ENCODE data around the gene CTXND1.

Gene CTXND1

DNA sequence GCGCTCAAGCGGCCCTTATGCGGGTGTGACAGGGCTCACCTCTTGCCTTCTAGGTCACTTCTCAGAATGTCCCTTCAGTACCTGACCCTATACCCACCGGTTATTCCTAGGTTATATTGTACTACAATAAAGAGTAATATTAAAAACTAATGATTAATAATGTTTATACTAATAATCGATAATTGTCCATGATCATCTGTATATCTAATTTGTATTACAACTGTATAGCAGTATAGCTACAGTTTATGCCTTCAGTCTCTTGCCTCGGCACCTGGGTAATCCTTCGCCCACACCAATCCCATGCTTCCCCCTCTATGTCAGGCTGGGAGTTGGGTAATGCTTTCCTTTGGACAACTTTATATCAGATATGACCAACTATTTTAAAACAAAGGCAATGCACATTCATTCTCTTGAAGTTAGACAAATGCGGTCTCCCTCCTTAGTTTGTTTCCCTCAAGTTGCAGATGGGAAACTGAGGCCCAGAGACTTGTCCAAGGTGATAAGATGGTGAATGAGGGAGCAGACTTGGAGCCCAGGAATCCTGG is 95.8 kb downstream of the CTXND1 start:
- no peak for DNase-seq

DNA sequence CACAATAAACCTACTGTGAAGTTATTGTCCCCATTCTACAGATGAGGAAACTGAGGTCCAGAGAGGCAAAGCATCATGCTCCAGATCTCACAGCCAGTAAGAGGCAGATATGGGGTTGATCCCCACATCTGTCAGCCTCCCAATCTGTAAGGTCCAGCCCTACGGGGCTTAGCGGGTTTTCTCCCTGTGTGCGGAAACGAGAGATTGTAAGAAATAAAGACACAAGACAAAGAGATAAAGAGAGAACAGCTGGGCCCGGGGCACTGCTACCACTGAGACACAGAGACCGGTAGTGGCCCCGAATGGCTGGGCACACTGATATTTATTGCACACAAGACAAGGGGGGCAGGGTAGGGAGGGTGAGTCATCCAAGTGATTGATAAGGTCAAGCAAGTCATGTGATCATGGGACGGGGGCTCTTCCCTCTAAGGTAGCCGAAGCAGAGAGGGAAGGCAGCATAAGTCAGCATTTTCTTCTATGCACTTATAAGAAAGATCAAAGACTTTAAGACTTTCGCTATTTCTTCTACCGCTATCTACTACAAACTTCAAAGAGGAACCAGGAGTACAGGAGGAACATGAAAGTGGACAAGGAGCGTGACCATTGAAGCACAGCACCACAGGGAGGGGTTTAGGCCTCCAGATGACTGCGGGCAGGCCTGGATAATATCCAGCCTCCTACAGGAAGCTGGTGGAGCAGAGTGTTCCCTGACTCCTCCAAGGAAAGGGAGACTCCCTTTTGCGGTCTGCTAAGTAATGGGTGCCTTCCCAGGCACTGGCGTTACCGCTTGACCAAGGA is 96.4 kb downstream of the CTXND1 start:
- DNase-seq, result peak; percentile 97

DNA sequence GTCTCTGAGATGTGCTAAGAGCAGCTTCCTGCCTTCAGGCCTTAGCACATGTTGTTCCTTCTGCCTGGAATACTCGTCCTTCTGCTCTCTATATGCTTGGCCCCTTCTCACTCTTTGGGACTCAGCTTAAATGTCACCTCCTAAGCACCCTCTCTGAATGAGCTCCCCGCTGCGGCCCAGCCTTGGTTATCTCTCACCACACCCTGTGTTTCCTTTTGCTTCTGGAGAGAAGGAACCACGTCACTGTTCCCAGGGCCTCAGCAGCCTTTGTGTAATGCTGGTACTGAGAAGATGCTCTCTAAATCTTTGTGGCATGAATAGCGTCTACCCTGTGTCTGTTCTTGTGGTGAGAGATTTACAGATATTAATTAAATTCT is 97.0 kb downstream of the CTXND1 start:
- no peak for DNase-seq

DNA sequence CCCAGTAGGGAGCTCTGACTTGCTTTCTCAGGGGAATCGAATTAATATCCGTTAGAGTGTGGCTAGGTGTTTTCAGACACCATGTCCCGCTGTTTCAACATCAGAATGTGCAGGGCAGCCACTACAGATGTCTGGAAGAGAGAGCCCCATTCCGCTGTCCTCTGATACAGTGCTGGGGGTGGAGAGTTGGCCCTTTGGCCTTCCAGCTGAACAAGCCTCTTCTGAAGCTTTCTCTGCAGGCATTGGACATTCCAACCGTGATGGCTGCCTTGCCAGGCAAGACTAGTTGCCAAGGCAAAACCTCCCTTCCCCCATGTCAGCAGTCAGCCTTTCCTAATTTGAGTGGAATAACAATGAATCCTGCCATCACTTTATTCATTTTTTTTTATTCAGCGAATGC is 97.7 kb downstream of the CTXND1 start:
- peak; percentile 45 for DNase-seq

DNA sequence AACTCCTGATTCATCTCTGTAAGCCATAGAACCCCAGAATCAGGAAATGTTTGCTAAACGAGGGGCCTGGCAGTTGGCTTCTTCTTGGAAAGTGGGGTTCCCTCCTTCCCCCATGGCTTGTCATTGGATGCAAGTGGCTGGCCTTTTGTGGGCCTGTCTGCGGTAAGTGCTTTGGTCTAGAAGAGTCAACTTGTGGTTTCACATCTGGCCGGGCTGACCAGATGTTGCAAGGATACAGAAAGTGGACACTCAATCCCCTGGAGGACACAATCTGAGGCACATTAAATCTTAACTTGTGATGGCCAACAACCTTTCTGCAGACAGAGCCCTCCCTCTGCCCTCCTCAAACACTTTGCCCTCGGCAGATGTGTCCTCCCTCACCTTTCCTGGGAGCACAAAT is 98.1 kb downstream of the CTXND1 start:
- DNase-seq, result peak; percentile 80

DNA sequence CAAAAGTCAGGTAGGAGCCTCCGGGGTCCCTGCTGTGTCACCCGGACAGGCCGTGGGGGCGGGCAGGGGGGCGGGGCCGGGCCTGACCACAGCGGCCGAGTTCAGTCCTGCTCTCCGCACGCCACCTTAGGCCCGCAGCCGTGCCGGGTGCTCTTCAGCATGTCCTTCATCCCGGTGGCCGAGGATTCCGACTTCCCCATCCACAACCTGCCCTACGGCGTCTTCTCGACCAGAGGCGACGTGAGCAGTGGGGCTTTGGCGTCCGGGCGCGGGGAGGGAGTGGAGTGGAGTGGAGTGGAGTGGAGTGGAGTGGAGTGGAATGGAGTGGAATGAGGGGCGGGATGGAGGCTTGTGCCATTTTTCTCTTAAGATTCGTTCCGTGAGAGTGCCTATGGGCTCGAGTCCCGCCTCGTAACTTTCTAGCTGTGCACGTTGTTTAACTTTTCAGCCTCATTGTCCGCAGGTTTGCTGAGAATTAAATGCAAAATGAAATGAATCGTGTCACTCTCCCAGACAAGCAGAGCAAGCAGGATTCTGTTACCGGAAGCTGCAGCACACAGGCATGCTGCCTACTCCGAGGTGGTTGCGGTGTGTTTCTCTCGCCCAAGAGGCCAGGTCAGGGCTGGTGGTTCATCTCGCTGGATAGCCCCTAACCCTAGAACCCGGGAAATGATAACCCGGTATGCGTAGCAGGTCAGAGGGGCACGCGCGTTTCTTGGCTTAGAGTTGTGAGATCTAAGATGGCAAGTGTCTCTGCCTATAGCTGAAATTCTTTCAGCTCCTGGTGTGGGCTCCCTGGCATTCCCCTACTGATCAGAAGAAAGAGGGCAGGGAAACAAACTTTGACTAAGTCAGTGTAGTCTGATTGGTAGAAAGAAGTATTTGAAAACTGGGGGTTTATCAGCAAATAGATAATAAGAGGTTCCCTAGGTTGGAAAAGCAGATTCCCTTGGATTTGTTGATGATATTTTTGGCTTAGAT is 98.8 kb downstream of the CTXND1 start, which contains the start of gene FAH:
Gene FAH, plus strand, starts transcription at position 104 of the 981 bp plus-strand sequence. Its CDS starts 56 bp downstream, at position 160.
- DNase-seq, result peak; percentile 92

DNA sequence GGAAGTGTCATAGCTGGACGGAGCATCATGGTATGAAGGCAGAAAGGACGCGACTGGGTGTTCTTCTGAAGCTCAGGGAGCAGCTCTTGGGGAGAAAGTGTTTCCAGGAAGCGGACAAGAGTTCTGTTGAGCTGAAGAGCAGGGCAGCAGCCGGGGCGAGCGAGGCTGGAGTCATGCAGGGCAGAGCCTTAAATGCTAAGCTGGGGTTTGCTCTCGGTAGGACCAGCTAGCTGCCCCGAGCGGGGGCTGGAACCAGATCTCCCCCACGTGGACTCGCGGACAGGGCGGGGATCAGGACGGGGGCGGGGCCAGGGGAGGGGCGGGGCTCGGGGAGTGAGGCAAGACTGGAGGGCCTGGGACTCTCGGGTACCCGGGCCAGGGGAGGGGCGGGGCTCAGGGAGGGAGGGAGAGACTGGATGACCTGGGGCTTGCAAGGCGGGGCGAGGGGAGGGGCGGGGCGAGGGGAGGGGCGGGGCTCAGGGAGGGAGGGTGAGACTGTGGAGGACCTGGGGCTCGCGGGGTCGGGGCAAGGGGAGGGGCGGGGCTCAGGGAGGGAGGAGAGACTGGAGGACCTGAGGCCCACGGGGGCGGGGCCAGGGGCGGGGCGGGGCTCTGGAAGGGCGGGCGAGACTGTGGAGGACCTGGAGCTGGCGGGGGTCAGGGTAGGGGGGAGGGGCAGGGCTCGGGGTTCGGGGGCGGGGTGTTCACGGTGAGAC is 99.7 kb downstream of the CTXND1 start:
- DNase-seq, result peak; percentile 93

DNA sequence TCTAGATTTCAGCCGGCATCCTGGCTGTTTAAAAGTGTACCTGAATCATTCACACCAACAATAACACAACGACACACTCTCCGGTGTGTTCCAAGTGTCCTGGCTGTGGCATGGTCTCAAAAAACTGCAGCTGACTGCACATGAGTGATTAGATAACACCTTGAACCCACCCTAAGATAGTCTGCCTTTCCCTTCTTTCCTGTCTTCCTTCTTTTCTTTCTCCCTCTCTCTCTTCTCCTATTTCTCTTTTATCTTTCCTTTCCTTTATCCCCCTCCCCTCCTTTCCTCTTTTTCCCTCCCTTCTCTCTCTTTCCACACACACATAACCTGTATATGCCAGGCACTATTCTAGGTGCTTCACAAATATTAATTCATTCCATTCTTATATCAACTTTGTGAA is 100.4 kb downstream of the CTXND1 start:
- peak; percentile 27 for DNase-seq

DNA sequence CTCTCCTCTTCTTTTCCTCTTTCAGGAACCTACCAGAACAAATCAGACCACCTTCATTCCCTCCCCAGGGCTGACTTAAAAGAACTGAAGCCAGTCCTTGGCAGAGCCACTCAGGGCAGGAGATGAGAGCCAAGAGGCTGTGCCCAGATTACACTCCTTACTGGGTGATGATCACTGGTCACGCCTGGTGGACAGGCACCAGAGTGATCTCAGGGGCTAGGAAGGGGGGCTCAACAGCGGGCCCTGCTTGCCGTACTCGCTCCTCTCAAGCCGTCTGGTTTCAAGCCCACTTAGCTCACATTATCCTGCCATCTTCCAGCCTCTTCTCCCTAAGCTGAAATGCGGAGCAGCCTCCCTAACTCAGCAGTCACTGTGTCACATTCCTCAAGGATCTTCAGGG is 100.9 kb downstream of the CTXND1 start:
- DNase-seq, result no peak

All from OCI-M1 (cell line).